Activated CD8-positive, alpha-beta memory T cell treated with anti-CD3 and anti-CD28 coated beads, Interleukin-2, amount 50 U/mL, for 1 hour (primary cell): ENCODE measurements around the gene PRDM15.

Source experiments
- DNase-seq: peaks from one replicate; pipeline ENCODE4 v3.0.0-alpha.2; 2020; ENCODE audit errors: extremely low read depth

PRDM15 gene

DNA sequence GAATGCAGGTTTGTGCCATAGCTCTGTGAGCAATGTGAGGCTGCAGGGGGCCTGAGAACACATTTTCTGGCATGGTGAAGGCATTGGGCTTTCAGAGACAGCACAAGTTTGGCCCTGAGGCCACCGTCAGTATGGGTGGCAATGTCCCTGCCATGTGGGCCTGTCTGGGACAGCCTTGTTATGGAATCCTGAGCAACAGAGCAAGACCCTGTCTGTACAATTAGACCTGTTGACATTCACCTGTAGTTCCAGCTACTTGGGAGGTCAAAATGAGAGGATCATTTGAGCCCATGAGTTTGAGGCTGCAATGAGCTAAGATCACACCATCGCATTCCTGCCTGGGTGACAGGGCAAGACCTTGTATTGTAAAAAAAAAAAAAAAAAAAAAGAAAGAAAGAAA, 35.6 kb downstream of the PRDM15 start:
- DNase-seq: no peak

DNA sequence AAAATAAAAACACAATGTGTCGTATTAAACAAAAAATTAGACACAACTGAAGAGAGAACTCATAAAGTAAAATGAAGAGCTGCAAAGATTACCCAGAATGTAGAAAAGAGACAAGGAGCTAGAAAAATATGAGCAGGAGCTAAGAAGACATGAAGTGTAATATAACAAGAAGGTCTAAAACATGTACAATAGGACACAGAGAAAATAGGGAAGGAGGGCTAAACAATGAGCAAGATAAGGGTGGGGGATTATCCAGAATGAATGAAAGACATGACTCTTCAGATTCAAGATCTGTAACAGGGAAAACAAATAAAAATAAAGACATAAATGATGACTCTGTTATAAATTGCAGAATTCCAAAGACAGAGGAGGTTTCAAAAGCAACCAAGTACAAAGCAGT, 38.3 kb downstream of the PRDM15 start:
- DNase-seq: no peak

DNA sequence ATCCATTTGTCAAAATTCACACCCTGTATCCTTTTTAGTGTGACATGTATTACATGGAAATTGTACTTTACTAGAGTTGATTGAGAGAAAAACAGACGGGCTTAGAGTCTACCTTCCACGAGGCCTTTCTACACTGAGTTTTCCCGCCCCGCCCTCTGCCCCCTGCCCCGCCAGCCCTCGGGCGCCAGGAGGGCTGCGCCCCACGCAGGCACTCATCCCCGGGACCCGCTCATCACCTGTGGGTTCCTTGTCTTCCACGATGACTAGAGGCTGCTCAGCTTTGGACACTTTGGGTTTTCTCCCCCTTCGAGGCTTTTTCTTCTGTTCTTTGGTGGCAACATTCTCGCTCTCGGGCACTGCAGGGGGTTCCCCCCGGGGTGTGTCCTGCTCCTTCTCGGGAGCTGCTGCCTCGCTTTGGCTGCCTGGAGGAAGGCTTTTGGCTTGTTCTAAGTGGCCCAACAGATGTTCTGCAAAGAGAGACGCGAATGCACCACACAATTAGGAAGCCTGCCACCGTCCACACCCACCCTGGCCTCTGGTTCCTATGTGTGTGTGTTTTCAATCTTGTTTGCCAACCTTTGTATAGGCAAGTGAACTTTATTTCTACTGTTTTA, 39.6 kb downstream of the PRDM15 start:
- no peak for DNase-seq

DNA sequence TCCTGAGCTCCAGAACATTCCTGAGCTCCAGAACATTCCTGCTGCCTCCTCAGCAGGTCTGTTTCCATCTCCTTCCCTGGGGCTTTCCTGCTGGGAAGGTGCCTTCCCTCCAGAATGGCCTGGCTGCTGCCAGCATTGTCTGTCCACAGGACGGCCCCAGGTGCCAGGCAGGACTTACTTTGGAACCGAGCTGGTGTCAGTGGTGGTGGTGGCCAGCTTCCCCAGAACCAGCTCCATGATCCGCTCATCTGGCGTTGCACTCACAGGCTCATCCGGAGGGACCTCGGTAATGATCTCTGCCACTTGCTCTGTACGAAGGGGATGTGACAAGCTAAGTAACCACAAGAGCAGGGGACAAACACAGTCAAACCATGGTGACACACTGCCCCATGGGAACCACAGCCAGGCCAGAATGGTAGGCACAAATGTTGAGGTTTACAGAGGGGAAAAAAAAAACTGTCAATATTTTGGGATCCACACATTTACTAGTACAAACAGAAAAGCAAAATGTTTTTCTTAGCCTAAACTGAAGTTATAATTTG, 41.3 kb downstream of the PRDM15 start:
- no peak for DNase-seq

DNA sequence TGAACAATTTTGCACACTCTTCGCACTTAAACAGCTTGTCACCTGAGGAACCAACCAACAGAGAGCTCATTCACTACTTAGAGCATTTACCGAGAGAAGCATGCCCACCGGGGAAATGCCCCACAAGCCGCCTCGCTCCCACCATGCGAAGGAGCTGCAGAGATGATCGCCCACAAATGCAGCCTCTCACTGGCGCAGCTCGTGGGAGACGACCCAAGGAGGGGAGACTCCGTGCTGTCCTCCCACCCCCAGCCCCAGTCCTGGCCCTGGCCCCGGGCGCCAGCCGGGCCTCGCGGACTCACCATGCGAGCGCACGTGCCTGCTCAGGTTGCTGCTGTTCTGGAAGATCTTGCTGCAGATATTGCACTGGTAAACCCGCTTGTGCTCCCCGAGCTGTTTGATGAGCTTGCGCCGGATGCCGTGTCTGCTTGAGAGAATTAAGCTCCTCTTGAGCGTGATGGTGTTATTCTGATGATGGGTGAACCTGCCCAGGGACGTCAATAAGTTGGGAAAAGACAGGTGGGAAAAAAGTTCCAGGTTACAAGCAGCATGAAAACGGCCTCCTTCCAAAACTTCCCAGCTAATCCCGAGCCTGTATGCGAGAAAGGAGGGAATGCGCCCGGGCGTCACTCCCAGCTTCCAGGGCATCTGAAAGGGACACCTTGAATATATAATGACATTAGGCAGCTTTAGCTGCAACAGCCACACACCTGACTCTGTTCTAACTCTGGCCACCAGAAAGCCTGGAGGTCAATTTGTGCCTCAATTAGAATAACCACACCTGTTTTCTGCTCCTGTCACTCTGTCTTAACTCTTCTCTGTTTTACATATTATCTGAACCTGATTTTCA, 42.8 kb downstream of the PRDM15 start:
- no peak for DNase-seq

DNA sequence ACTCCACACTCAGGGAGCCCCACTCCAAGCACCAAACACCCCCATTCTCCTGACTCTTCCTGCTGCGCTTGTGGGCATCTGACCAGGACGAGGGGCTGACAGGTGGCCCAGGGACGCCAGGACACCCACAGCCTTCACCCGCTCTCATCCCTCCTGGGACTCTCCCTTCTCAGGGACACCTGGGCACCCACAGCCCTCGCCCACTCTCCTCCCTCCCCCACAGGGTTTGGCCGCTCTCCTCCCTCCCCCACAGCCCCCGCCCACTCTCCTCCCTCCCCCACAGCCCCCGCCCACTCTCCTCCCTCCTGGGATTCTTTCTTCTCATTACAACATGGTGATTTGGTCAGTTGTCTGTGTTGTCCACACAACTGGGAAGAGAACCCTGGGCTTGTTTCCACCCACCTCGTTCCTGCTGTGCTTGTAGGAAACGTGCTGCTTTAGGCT, 43.4 kb downstream of the PRDM15 start:
- no peak for DNase-seq

DNA sequence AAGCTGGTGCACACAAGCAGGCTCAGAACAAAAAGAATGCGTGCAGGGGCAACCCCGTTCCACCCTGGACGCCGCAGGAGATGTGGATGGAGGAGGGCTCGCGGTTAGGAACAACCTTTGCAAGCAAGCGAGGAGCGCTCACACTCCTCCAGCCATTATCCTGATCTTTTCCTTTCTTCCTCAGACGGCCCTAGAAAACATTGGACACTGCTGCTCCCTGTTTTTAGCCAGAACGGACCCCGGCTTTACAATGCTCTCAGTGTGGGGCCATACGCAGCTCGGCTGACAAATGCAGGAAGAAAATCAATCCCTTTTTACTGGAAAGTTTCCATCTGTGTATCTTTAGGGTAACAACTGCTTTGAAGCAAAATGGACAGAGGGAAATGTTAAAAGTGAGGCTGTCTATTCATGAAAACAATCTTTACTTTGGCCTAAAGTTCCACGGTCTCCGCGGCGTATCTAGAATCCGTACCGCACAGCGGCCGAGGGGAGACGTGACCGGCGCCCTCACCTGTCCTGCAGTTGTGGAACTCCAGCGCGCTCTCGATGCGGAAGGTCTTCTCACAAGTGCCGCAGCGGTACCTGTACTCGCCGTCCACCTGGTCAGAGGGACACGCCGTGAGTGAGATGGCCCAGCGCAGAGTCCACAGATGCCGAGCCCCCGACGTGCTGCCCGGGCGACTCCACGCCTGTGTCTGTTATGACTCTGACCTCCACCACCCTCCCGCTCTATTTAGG, 44.0 kb downstream of the PRDM15 start:
- DNase-seq: no peak

DNA sequence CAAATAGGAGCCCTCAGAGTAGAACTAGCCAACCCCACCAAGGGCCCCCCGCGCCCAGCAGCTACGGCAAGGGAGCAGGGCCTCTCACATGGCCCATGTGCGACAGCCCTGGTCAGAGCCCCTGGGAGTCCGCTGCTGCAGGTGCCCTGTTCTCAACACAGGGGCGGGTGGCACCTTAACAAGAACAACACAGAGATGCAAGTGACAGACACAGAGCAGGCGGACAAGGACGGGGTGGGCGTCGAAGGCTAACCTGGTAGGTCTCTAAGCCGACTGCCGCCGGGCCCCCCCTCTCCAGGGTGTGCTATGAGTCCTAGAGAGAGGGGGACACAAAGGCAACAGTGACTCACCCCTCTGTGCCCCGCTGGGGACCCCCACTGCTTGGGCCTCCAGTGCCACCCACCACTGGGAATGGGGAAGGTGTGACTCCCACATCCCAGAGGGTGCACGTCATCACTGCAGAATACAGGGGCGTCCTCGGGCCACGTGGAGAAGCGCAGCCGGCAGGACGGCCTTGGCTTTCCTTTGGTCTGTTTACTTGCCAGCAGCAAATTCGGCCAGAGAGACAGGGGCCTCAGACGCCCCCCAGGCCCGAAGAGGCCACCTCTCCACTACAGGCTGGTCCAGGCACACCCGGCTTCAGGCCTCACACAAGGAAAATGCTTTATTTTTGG, 44.8 kb downstream of the PRDM15 start:
- no peak for DNase-seq

DNA sequence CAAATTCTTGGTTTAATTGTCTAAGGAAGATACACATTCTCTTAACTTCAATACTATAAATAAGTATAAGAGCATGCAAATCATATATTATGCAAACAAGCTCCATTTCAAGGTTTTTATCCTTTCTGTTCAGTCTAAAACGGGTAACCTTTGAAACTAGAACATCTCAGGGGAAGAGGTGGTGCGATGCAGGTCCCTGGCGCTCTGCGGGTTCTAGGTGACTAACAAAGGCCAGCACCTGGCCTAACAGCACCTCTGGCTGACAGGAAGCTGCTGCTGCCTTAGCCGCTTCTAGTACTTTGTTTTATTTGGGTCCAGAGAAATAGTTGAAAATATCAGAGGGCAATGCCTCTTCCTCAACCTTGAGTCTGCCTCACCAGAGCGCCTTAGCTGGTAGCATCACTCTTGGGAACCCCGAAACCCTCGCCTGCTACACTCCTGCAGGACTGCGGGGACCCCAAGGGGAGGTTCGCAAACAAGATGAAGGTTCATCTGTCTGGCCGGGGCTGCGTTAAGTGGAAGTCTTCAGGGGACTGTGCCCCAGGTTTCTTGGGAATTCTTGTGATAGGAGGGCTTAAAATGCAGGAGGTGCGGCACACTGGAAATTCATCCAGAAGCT, 45.5 kb downstream of the PRDM15 start:
- DNase-seq: no peak

DNA sequence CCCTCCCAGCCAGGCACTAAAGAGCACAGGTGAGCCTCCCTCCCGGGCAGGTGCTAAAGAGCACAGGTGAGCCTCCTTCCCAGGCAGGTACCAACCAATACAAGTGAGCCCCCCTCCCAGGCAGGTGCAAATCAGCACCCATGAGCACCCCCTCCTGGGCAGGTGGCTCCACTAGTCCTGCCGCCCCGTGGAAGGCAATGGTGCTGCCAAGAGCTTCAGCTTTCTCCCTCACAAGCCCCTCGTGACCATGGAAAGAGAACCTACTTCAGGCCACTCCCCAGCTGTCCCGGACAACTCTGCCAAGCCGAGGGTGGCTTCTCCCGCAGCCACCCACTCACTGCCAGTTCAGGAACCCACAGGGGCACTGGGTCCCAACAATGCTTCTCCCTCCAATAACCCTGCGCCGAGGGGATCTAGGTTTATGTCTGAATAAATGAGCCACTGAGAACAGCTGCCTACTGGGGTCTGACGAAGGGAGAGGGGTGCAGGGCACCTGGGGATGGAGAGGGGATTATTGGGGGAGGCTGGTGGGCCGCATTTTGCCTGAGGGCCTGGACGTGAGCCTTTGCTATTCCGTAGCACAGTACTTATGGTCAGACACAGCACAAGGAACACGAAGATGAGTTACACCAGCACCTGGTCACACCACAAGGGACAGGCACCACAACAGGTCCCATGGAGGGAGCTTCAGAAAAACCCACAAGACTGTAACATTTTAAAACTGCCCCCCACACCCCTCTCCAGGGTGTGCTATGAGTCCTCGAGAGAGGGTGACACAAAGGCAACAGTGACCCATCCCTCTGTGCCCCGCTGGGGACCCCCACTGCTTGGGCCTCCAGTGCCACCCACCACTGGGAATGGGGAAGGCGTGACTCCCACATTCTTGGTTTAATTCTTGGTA, 46.3 kb downstream of the PRDM15 start:
- DNase-seq: no peak

DNA sequence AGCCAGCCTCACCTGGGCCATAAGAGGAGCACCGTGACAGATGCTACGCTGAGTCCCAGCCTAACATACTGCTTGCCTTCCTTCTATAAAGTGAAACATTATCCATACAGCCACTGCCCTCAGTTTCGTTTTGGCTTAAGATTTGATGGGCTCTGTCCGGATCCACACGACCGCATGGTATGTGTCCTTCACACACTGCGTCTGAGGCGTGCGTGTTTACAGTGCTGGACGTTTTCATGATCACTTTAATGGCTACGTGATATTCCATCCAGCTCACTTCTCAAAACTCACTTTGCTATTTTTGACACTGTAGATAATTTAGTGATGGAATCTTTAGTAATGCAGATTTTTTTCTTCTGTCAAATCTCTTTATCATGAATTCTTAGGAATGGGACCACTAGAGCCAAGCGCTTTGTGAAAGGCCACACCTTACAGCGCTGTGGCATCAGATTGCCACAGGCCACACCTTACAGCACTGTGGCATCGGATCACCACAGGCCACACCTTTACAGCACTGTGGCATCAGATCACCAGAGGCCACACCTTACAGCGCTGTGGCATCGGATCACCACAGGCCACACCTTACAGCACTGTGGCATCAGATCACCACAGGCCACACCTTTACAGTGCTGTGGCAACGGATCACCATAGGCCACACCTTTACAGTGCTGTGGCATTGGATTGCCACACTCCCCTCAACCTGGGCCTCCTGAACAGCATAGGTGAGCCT, 47.1 kb downstream of the PRDM15 start:
- no peak for DNase-seq

DNA sequence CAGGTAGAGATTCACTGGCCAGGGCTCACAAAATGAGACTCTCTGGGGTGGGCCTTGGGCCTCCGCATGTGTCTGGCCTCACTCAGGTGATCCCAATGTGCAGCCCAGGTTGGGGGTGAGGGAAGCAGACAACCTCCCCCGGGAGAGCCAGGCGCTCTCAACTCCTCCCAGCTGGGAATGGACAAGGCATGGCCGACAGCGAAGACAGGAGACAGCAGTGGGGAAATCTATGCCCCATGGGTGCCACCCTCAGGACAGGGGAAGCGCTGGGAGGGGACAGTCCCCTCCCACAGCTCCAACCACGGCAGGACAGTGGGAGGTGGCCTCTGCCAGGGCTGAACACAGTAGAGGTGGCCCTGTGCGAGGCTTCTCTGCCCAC, 47.7 kb downstream of the PRDM15 start:
- DNase-seq: no peak

DNA sequence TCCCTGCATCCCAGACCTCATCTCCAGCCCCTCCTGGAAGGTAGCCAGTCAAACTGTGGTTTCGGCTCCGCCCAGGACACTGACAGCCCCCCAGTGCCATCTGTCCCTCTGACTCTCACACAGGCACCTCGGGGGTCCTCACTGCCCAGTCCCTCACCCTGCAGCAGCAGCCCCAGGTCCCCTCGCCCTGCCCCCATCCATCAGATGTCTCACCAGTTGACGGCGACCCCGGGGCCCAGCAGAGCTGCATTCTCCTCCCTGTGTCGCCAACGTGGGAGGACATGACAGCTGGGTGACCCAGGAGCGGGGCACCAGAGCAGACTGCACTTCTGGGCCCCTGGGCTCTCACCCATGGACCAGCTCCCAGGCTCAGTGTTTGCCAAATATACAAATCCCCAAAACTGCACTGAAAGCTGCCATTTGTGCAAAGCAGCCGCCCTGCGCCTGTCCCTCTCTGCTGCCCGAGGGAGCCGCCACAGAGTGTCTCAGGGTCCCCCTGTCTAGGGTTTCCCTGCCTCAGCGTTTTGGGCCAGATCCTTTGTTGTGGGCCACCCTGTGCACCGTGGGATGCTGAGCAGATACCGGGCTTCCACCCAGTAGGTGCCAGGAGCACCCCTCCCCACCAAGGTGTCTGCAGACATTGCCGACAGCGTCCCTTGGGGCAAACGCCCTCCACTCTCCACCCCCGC, 48.2 kb downstream of the PRDM15 start:
- DNase-seq: no peak

DNA sequence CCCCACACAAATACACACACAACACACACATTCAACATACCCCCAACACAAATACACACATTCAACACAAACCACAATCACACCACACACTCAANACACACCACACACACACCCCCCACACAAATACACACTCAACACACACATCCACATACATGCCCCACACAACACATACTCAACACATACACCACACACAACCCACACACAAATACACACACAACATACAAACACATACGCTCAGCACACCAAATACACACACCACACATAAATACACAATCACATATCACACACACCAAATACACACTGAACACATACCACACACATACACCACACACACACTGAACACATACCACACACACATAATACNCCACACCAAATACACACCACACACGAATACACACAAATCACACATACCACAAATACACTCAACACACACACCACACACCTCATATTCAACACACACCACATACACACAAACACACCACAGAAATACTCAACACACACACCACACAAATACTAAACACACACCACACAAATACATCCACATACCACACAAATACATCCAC, 48.9 kb downstream of the PRDM15 start:
- no peak for DNase-seq

DNA sequence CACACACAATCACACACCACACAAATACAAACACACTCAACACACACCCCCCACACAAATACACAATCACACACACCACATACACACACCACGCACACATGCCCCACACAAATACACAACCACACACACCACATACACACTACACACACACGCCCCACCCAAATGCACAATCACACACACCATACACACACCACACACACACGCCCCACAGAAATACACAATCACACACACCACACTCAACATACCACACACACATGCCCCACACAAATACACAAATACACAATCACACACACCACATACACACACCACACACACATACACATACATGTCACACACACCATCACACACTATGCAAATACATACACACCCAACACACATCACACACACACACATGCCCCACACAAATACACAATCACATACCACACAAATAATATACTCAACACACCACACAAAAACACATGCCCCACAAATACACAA, 50.2 kb downstream of the PRDM15 start:
- no peak for DNase-seq

DNA sequence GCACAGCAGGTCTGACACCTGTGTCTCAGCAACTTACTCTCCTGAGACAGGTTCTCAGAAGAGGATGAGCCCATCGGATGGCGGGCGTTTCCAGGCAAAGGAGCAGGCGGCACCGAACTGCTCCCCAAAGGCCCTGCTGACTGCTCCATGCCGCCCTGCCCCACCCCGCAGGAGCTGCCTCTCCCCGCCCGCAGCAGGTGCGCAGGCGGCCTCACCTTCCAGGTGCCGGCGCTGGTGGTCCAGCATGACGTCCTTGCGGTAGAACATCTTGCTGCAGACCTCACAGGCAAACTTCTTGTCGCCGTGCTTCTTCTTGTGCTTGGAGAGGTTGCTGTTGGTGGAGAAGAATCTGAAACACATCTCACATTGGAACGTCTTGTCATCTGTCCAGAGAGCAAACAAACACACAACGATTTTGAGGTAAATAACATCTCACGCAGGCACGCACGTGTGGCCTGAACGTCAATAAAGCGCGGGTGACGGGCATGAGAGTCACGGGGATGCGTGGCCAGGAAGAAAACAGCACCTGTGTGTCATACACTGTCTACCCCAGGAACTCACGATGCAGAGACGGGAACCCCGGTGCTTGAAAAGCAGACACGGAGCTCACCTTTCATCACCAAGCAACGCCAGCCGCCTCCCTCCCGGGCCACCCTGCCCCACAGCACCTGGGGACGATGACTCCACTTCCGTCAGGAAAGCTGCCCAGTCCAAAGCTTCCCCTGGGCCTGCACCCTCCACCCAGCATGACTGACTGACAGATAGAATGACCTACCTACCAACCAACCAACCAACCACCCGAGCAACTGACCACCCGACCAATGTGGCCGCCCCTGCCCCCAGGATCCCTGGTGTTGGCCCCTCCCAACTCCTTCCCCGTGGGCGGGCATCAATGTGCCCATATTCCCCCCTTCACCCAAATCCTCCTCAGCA, 50.9 kb downstream of the PRDM15 start:
- DNase-seq: no peak

DNA sequence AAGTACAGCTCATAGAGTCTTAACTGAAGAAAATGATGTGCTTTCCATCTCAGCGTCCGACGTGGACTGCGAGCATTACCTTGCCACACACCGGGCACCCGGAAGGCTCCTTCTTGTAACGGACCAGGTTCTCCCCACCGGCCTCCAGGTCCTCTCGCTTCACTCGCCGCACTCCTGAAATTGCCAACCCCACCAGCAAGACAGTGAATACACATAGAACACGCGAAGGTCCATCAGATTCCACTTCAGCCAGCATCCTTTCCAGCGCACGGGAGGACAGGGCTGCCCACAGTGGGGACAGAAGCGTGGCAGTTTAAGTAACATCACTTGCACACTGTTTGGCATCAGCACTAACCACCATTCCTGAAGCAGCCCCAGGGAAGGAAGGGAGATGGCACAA, 53.3 kb downstream of the PRDM15 start:
- no peak for DNase-seq

DNA sequence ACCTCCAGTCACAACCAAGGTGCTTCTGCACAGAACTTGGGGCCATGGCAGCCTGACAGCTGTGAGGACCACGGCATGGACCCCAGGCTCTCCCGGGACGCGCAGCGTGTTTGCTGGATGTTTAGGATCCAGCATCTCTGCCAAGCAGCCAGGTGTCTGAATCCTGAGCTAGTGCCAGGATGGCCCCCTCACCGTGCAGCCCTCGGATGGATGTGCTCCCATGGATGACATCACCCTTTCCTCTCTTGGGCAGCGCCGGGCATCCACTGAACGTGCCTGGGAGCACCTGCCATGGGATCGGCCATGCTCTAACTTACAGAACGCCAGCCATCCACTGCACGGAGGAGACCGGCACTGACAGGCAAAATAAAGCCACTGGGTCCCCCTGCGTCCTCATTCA, 53.9 kb downstream of the PRDM15 start:
- DNase-seq: no peak
